GM12892 (cell line): ENCODE measurements around the gene MAP2K5.

Experiments used
- POLR2AphosphoS5 ChIP-seq: IDR thresholded peaks from 2 replicates; pipeline ENCODE4 v1.6.1; 2011; ENCODE audit warnings: low read depth, low read length, control low read depth
- TAF1 ChIP-seq: IDR thresholded peaks from 2 replicates; pipeline ENCODE4 v1.6.1; 2011; ENCODE audit warnings: low read depth, mild to moderate bottlenecking, control low read depth, low read length, borderline replicate concordance

DNA sequence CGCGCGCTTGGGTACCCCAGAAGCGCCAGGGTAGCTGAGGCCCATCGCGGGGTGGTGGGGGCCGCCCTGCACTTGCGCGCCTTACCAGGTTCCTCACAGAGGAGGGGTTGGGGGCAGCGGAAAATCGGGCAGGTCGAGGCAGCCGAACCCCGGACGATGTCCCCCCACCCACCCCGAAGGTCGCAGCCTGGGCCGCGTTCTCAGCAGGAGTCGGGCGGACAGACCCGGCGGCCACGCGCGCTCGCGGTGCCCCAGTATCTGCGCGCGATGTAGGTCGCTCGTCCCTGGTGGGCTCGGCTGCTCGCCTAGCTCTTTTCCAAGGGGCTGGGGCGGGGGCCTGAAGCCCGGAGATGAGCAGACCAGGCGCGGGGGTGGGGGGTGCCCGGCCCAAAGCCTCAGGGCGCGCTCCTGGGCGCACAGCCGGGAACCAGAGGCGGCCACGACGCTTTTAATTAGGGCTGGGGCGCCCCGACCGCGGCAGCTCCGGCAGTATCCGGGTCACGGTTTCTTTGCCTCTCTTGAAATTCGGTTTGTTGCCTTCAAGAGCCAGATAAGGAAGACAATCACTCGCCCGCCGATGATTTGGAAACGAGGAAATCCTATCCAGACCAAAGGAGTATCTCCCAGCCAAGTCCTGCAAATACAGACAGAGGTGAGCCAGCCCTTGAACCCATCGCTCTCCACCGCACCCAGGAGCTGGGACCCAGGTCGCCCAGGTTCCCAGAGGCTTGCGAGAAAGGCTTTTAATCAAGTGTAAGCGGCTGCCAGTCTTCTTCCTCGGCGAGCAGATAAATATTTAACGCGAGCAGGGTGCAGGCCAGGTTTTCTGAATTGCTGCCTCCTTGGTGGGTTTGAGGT, 287.4 kb downstream of the MAP2K5 start:
- TF ChIP-seq TAF1 (no peak), POLR2AphosphoS5 (no peak)
